B cell (primary cell): ENCODE data around the gene STAC.
"Not testable (repeated sequence)": the region's sequence is repeated elsewhere in the genome, so short reads cannot be mapped to it uniquely, and the experiment has no call there.

ENCODE experiments used
- EZH2 ChIP-seq: IDR thresholded peaks from 2 replicates; pipeline ENCODE4 v1.6.1; 2012; ENCODE audit warnings: borderline replicate concordance, low read depth, mild to moderate bottlenecking, moderate library complexity, low read length; ENCODE audit not compliant: insufficient read depth, poor library complexity, severe bottlenecking
- TF ChIP-seq, protein P1 (sequence below): fragments of 200-600 bp; IDR thresholded peaks from one replicate; pipeline ENCODE4 v1.8.0; 2022; ENCODE audit warnings: antibody characterized with exemption, mild to moderate bottlenecking

GRCh38 chr3:36453896-36454295 lies 73.6 kb downstream of the STAC start:
- TF ChIP-seq, protein P1, sequence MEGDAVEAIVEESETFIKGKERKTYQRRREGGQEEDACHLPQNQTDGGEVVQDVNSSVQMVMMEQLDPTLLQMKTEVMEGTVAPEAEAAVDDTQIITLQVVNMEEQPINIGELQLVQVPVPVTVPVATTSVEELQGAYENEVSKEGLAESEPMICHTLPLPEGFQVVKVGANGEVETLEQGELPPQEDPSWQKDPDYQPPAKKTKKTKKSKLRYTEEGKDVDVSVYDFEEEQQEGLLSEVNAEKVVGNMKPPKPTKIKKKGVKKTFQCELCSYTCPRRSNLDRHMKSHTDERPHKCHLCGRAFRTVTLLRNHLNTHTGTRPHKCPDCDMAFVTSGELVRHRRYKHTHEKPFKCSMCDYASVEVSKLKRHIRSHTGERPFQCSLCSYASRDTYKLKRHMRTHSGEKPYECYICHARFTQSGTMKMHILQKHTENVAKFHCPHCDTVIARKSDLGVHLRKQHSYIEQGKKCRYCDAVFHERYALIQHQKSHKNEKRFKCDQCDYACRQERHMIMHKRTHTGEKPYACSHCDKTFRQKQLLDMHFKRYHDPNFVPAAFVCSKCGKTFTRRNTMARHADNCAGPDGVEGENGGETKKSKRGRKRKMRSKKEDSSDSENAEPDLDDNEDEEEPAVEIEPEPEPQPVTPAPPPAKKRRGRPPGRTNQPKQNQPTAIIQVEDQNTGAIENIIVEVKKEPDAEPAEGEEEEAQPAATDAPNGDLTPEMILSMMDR, result not testable (repeated sequence)
- TF ChIP-seq EZH2, result not testable (repeated sequence)
